ENCODE data around the gene ICOS.

GRCh38 chr2:203916756-203917155 is 19.8 kb upstream of the ICOS start:
- no peak for TF ChIP-seq EP300 (IDR thresholded peaks at IDR 0.05; ENCODE audit: low read depth)
- TF ChIP-seq CTCF (IDR thresholded peaks at IDR 0.05), result no peak
